Measurements from ENCODE around the gene HOXB3.

Gene HOXB3

GRCh38 chr17:48615047-48615962, 25.3 kb upstream of the HOXB3 start, which contains the start of gene HOXB8:
Gene HOXB8, minus strand, starts transcription at chr17:48615292. Its CDS starts 588 bp downstream, at chr17:48614704.
- no peak for TF ChIP-seq CTCF (conservative IDR thresholded peaks at IDR 0.05; ENCODE audit: low read depth, low read length)
- no peak within 1 kb of the TSS for H3K4me3 ChIP-seq (ENCODE audit: low read depth, low read length)
- DNase-seq (ENCODE audit: low read depth): no peak

- no peak for DNase-seq (ENCODE audit: low read depth)
- TF ChIP-seq CTCF (conservative IDR thresholded peaks at IDR 0.05; ENCODE audit: low read depth, low read length): no peak
- no peak overlapping the region for H3K4me3 ChIP-seq (ENCODE audit: low read depth, low read length)
Observed at GRCh38 chr17:48613862-48614694, 24.0 kb upstream of the HOXB3 start.

GRCh38 chr17:48612854-48613691, 23.0 kb upstream of the HOXB3 start:
- H3K4me3 ChIP-seq (ENCODE audit: low read depth, low read length): no peak overlapping the region
- peak; percentile 26 for DNase-seq (ENCODE audit: low read depth)

GRCh38 chr17:48612456-48612853, 22.4 kb upstream of the HOXB3 start:
- no peak for TF ChIP-seq CTCF (conservative IDR thresholded peaks at IDR 0.05; ENCODE audit: low read depth, low read length)
- no peak for DNase-seq (ENCODE audit: low read depth)
- no peak overlapping the region for H3K4me3 ChIP-seq (ENCODE audit: low read depth, low read length)

More at GRCh38 chr17:48612854-48613691, 23.0 kb upstream of the HOXB3 start:
- TF ChIP-seq CTCF (conservative IDR thresholded peaks at IDR 0.05; ENCODE audit: low read depth, low read length): peak; percentile 28

- DNase-seq (ENCODE audit: low read depth): no peak
- H3K4me3 ChIP-seq (ENCODE audit: low read depth, low read length): no peak overlapping the region
- no peak for TF ChIP-seq CTCF (conservative IDR thresholded peaks at IDR 0.05; ENCODE audit: low read depth, low read length)
Observed at GRCh38 chr17:48611681-48612455, 21.8 kb upstream of the HOXB3 start.

- no peak for TF ChIP-seq CTCF (conservative IDR thresholded peaks at IDR 0.05; ENCODE audit: low read depth, low read length)
- no peak overlapping the region for H3K4me3 ChIP-seq (ENCODE audit: low read depth, low read length)
- no peak for DNase-seq (ENCODE audit: low read depth)
Observed at GRCh38 chr17:48611213-48611612, 21.2 kb upstream of the HOXB3 start.
